ENCODE measurements around the gene GJD3. TPM values are rescaled to one million over a fixed set of nuclear protein-coding genes. Genes with fewer than 3 reads are reported as not detected.

The GJD3 gene
- total RNA-seq, 4 donors from 2014 or later: 2.5 TPM; not detected in 3

DNA sequence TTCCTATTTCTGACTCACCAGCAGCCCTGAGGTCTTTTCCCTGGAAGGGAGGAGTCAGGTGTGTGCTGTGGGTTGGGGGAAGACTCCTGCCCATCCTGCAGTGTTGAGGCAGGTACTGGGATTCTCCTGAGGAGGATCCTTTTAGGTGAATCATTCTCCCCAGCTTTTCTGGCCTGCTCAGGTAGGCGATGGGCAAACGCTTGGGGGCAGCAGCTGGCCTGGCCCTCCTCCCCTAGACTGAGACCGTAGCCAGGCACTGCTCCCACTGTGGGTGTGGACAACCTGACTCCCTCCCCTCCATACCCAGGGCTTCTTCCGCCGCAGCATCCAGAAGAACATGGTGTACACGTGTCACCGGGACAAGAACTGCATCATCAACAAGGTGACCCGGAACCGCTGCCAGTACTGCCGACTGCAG is 15.1 kb downstream of the GJD3 start:
- Histone ChIP-seq H3K27ac (peak overlapping the region in 3 of 4 donors; percentile 95 to 99 (median 97)), H3K9me3 (no peaks in the 10 kb centered on the region), H3K36me3 (peaks cover 0 to 62% of the 10 kb centered on the region in 2 donors), H3K27me3 (no peaks in the 10 kb centered on the region), H3K4me3 (no peak overlapping the region), H3K4me1 (peaks cover 16 to 93% (median 57%) of the 10 kb centered on the region in 3 donors)
- TF ChIP-seq POLR2AphosphoS5 (IDR thresholded peaks at IDR 0.05): no peak
- TF ChIP-seq, protein P1, sequence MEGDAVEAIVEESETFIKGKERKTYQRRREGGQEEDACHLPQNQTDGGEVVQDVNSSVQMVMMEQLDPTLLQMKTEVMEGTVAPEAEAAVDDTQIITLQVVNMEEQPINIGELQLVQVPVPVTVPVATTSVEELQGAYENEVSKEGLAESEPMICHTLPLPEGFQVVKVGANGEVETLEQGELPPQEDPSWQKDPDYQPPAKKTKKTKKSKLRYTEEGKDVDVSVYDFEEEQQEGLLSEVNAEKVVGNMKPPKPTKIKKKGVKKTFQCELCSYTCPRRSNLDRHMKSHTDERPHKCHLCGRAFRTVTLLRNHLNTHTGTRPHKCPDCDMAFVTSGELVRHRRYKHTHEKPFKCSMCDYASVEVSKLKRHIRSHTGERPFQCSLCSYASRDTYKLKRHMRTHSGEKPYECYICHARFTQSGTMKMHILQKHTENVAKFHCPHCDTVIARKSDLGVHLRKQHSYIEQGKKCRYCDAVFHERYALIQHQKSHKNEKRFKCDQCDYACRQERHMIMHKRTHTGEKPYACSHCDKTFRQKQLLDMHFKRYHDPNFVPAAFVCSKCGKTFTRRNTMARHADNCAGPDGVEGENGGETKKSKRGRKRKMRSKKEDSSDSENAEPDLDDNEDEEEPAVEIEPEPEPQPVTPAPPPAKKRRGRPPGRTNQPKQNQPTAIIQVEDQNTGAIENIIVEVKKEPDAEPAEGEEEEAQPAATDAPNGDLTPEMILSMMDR (IDR thresholded peaks at IDR 0.05): no peak
- TF ChIP-seq POLR2A (IDR thresholded peaks at IDR 0.05): no peak
- TF ChIP-seq EP300 (IDR thresholded peaks at IDR 0.05): no peak
- ATAC-seq: no peak
- WGBS, 2 donors (ENCODE audit: low coverage in 1 of 2): 50% methylated on average over 2 of the region's 10 CpGs; no CpG with 5 or more reads in 1 of the 2 donors

DNA sequence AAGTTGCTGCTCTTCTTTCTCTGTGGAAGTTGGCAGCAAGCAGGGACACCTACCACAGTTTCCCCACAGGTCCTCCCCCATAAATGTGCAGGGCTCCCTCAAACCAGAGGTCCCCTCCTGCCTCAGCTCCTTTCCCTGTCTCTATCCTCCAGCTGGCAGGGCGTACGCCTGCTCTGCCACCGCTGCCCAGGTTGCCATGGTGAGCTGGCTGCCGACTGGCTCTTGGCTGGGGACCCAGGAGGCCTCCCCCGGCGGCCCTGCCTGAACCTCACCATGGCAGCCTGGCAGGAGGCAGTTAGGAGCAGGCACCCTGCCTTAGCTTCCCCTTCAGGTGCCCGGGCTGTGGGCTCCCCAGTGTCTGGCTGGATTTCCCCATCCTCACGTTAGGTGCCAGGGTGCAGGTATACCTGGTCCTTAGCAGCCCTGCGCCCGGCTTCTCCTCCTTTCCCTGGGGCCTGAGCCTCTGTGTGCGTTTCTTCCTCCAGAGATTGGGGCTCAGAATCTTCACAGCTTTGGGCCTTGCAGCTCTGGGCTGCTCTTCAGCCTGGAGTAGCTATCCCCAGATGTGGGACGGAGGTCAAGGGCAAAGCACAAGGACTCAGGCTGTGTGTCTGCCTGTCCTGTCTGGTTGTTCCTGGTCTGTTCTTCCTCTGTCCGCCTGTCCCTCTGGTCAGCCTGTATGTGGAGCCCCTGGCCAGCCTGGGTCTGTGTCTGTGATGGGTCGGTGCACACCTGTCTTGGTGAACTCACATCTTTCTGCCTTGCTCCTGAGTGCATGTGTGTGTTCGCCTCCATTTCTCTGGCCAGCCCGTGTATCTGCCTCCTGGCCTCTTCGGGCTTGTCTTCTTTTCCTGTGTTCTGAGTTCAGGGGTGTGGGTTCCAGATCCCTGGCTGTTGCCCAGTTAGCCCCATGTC is 15.7 kb downstream of the GJD3 start:
- Histone ChIP-seq H3K36me3 (peaks cover 0 to 55% of the 10 kb centered on the region in 2 donors), H3K4me1 (peaks cover 16 to 93% (median 59%) of the 10 kb centered on the region in 3 donors), H3K27ac (peak overlapping the region in 3 of 4 donors; percentile 95 to 99 (median 97)), H3K27me3 (no peaks in the 10 kb centered on the region), H3K4me3 (peak overlapping the region in 1 of 2 donors; percentile 90), H3K9me3 (no peaks in the 10 kb centered on the region)
- ATAC-seq: peak; percentile 46
- peak; percentile 49 for TF ChIP-seq POLR2AphosphoS5 (IDR thresholded peaks at IDR 0.05)
- no peak for TF ChIP-seq POLR2A (IDR thresholded peaks at IDR 0.05)
- WGBS, 2 donors (ENCODE audit: low coverage in 1 of 2): 20% methylated on average over 1 of the region's 17 CpGs; no CpG with 5 or more reads in 1 of the 2 donors

DNA sequence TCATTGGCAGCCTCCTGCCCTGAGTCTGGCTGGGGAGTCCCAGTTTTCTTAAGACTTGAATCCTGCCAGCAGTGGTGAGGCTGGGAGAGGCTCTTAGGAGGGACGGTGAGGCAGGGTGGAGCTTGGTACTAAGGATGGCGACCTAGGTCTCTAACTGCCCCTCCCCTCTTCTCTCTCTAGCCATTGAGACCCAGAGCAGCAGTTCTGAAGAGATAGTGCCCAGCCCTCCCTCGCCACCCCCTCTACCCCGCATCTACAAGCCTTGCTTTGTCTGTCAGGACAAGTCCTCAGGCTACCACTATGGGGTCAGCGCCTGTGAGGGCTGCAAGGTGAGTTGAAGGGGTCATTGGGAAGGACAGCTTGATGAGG is 16.4 kb downstream of the GJD3 start:
- Histone ChIP-seq H3K27ac (peak overlapping the region in 3 of 4 donors; percentile 95 to 99 (median 97)), H3K4me3 (peak overlapping the region in 1 of 2 donors; percentile 90), H3K4me1 (peaks cover 16 to 95% (median 59%) of the 10 kb centered on the region in 3 donors), H3K27me3 (no peaks in the 10 kb centered on the region), H3K9me3 (no peaks in the 10 kb centered on the region), H3K36me3 (peaks cover 0 to 48% of the 10 kb centered on the region in 2 donors)
- no peak for ATAC-seq
- TF ChIP-seq EP300 (IDR thresholded peaks at IDR 0.05) (no peak), POLR2A (IDR thresholded peaks at IDR 0.05) (no peak), POLR2AphosphoS5 (IDR thresholded peaks at IDR 0.05) (no peak)
- TF ChIP-seq, protein P1 (IDR thresholded peaks at IDR 0.05): no peak
- 42 to 49% methylated on average over 3 to 4 of the region's 5 CpGs for WGBS, 2 donors (ENCODE audit: low coverage in 1 of 2)

DNA sequence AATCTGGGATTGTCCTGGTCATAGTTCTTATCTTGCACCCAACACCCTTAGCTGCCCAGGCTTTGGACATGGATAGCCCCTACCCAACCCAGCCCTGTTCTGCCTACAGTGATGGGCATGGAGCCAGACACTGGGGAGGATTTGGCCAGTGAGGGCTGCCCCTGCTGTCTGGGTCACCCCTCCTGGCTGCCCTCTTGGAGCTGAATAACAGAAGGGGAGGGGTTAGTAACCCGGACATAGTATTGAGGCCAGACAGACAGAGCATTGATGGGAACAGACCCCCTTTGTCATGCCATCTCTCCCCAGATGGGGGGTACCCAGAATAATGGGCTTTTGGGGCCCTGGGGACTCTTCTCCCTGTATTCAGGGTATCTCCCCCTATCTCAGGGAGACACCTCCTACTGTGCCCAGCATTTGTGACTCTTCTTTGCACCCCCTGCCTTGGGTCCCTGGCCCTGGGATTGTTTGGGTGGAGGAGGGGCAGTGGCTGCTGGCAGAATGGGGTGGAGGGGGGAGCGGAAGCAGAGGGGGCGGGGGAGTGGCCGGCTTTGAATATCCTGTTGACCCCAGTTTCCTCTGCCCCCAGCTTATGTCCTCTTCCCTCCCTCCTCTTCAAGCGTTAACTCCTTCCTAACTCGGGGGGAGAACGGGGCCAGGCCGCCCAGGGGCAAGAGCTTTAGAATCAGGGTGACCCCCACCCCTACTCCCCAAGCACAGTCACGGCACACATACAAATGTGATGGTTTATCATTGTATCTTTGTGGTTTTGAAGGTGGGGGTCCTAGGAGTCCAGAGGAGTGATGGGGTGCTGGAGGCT is 17.0 kb downstream of the GJD3 start:
- 29% methylated on average over 7 of the region's 9 CpGs; no CpG with 5 or more reads in 1 of the 2 donors for WGBS, 2 donors (ENCODE audit: low coverage in 1 of 2)
- Histone ChIP-seq H3K27me3 (no peaks in the 10 kb centered on the region), H3K27ac (peak overlapping the region in 3 of 4 donors; percentile 95 to 99 (median 97)), H3K4me3 (peak overlapping the region in 1 of 2 donors; percentile 90), H3K36me3 (peaks cover 0 to 43% of the 10 kb centered on the region in 2 donors), H3K9me3 (no peaks in the 10 kb centered on the region), H3K4me1 (peaks cover 16 to 100% (median 59%) of the 10 kb centered on the region in 3 donors)
- ATAC-seq: no peak
- TF ChIP-seq, protein P1 (IDR thresholded peaks at IDR 0.05): no peak
- TF ChIP-seq POLR2AphosphoS5 (IDR thresholded peaks at IDR 0.05) (no peak), POLR2A (IDR thresholded peaks at IDR 0.05) (no peak), EP300 (IDR thresholded peaks at IDR 0.05) (no peak)

DNA sequence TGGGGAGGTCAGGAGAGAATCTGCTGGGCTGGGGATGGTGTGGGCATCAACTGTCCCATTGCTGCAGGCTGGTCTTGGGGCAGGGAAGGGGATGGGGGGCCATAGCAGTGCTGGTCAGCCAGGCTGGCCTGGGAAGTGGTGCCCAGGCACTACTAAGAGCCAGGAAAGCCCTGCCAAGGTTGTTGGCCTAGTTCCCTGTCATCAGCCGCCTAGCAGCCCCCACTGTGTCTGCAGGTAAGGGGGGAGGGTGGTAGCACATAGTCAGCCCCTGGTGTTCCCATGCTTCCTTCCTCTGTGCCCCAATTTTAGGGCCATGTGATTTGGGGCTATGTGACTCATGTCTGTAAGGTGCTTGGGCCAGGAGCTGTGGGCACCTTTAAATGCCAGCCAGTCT is 17.8 kb downstream of the GJD3 start:
- Histone ChIP-seq H3K36me3 (peaks cover 0 to 35% of the 10 kb centered on the region in 2 donors), H3K27ac (peak overlapping the region in 3 of 4 donors; percentile 95 to 99 (median 97)), H3K27me3 (no peaks in the 10 kb centered on the region), H3K4me1 (peaks cover 16 to 94% (median 59%) of the 10 kb centered on the region in 3 donors), H3K4me3 (peak overlapping the region in 1 of 2 donors; percentile 90), H3K9me3 (no peaks in the 10 kb centered on the region)
- ATAC-seq: no peak
- TF ChIP-seq, protein P1 (IDR thresholded peaks at IDR 0.05): no peak
- TF ChIP-seq POLR2AphosphoS5 (IDR thresholded peaks at IDR 0.05) (no peak), POLR2A (IDR thresholded peaks at IDR 0.05) (no peak), EP300 (IDR thresholded peaks at IDR 0.05) (no peak)
- WGBS, 2 donors (ENCODE audit: low coverage in 1 of 2): no CpG with 5 or more reads among the region's 1 CpG

Data from gastroesophageal sphincter (tissue), 4 donors.